Measurements from ENCODE around the gene ZNF438. TPM values are rescaled to one million over a fixed set of nuclear protein-coding genes. Genes with fewer than 3 reads are reported as not detected.

The ZNF438 gene
- total RNA-seq, 2 donors from 2014 or later = 2.7 to 4.3 TPM

DNA sequence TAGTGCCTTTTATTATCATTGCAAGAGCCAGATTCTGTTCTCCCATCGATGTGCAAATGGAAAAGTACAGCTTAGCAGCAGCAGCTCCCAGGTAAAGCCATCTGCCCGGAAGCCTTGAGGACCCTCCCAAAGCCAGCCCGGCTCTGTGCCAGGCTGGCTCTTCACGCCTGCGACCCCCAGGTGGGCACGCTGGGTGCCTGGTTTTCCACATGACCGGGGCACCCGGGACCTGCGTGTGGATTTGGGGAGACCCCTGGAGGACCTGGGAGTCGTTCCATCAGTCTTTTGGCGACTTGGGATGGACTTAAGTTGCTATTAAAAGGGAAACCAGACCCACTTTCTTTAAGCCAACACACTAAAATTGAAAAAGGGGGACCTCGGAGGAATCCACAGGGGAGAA is 196.5 kb downstream of the ZNF438 start:
- Histone ChIP-seq H3K4me3 (no peak overlapping the region), H3K4me1 (no peaks in the 10 kb centered on the region), H3K27me3 (no peaks in the 10 kb centered on the region), H3K9me3 (no peaks in the 10 kb centered on the region), H3K36me3 (no peaks in the 10 kb centered on the region), H3K27ac (no peak overlapping the region), H3K9ac (ENCODE audit: low read depth in 2 of 2, low read length in 2 of 2) (no peak overlapping the region)
- intact Hi-C loops (cut with DNase I) = no loop called here
- TF ChIP-seq, protein P1, sequence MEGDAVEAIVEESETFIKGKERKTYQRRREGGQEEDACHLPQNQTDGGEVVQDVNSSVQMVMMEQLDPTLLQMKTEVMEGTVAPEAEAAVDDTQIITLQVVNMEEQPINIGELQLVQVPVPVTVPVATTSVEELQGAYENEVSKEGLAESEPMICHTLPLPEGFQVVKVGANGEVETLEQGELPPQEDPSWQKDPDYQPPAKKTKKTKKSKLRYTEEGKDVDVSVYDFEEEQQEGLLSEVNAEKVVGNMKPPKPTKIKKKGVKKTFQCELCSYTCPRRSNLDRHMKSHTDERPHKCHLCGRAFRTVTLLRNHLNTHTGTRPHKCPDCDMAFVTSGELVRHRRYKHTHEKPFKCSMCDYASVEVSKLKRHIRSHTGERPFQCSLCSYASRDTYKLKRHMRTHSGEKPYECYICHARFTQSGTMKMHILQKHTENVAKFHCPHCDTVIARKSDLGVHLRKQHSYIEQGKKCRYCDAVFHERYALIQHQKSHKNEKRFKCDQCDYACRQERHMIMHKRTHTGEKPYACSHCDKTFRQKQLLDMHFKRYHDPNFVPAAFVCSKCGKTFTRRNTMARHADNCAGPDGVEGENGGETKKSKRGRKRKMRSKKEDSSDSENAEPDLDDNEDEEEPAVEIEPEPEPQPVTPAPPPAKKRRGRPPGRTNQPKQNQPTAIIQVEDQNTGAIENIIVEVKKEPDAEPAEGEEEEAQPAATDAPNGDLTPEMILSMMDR (IDR thresholded peaks at IDR 0.05) = no peak
- DNase-seq = no peak

DNA sequence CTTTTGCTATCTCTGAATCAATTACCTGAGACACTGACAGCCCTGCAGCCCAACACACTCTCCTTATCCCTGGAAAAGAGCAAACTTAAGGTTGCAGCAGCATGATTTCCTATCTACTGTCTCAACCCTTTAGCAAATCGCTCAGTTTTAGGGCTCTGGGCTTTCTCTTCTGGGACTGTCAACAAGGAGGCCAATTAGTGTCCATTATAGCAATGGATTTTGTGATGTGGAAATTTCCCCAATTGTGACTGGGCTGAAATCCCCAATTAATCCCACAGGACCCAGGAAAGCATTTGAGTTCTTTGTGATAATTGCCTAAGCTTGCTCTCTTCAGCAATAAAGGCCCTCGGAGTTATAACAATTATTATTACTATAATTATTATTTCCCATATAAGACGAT is 197.0 kb downstream of the ZNF438 start:
- Histone ChIP-seq H3K27ac (no peak overlapping the region), H3K4me3 (no peak overlapping the region), H3K27me3 (no peaks in the 10 kb centered on the region), H3K4me1 (no peaks in the 10 kb centered on the region), H3K9ac (ENCODE audit: low read depth in 2 of 2, low read length in 2 of 2) (no peak overlapping the region), H3K36me3 (no peaks in the 10 kb centered on the region), H3K9me3 (no peaks in the 10 kb centered on the region)
- intact Hi-C loops (cut with DNase I) = no loop called here
- TF ChIP-seq, protein P1 (IDR thresholded peaks at IDR 0.05) = no peak
- no peak for DNase-seq

DNA sequence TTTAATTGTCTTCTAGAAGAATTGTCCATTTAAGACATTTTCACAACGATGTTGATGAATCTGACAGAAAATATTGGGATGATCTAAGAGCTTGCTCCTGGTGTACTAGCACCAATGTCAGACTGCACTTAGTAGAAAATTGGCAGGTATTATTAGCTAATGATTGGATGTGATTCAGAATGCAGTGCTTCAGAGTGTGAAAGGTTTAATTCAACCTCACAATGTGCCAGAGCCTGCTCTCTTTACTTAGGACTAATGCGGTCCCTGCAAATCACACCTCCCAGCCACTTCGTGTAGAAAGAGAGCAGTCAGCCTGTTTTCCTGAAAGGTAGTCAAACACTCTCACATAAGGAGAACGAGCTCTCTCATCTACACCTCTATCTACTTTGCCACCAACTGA is 197.5 kb downstream of the ZNF438 start:
- H3K9me3 ChIP-seq = no peaks in the 10 kb centered on the region
- H3K27me3 ChIP-seq = no peaks in the 10 kb centered on the region
- TF ChIP-seq, protein P1 (IDR thresholded peaks at IDR 0.05) = no peak
- intact Hi-C loops (cut with DNase I) = no loop called here
- H3K4me1 ChIP-seq = no peaks in the 10 kb centered on the region
- H3K36me3 ChIP-seq = no peaks in the 10 kb centered on the region
- no peak overlapping the region for H3K4me3 ChIP-seq
- H3K9ac ChIP-seq (ENCODE audit: low read depth in 2 of 2, low read length in 2 of 2) = no peak overlapping the region
- H3K27ac ChIP-seq = no peak overlapping the region
- DNase-seq = no peak

DNA sequence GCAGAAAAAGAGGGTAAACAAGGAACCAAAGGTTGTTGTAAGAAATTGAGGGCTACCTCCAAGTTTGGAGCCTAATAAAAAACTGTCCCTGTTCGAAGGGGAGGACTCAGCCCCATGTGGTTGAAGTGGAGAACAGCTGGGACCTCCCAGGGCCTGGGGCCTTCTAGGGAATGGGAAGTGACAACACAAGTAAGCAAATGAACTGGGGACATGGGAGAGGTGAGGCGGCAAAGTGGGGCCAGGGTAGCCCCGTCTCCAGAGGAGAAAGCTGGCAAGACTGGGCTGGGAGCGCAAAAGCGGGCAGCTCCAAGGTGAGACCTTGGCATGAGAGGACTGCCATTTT is 198.1 kb downstream of the ZNF438 start:
- no peaks in the 10 kb centered on the region for H3K4me1 ChIP-seq
- H3K4me3 ChIP-seq = no peak overlapping the region
- TF ChIP-seq, protein P1 (IDR thresholded peaks at IDR 0.05) = no peak
- H3K9ac ChIP-seq (ENCODE audit: low read depth in 2 of 2, low read length in 2 of 2) = no peak overlapping the region
- DNase-seq = no peak
- no peaks in the 10 kb centered on the region for H3K27me3 ChIP-seq
- intact Hi-C loops (cut with DNase I) = no loop called here
- no peaks in the 10 kb centered on the region for H3K36me3 ChIP-seq
- no peaks in the 10 kb centered on the region for H3K9me3 ChIP-seq
- H3K27ac ChIP-seq = no peak overlapping the region

DNA sequence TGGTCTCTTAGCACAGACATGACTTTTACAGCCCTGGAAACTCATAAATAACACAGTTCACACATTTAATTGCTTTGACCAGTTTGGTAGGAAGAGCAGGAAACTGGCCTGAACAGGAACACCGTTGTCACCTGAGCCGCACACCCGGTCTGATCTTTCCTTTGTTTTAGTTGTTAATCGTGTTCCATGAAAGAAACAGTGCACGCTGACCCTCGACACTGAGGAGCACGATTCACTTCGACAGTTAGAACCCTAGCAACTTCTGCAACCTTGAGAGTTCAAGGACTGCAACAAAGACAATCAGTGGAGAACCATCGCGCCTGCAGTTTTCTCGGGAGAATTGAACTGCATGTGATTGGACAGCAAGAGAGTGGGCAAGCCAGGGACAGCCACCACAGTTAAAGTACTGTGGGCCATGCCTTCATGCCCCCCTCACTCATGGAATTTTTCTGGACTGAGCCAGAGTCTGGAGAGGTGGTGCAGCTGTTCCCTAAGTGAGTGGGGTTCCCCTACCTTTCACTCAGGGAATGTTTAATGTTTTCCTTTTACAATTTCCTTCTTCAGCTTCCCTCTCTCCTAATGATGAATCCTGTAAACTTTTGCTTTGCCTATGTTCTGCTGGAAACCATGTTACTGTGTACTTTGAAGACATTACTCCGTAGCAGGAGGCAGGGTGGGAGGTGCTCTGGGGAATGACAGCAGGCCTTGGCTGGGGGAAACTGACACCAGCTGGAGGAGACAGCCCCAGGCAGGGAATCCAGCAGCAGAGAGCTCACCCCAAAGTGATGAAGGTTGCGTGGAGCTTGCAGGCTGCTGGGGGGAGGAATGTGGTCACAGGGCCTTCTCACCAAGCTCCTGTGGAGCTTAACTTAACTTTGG is 198.7 kb downstream of the ZNF438 start:
- intact Hi-C loops (cut with DNase I) = no loop called here
- Histone ChIP-seq H3K4me3 (no peak overlapping the region), H3K27ac (no peak overlapping the region), H3K36me3 (no peaks in the 10 kb centered on the region), H3K9ac (ENCODE audit: low read depth in 2 of 2, low read length in 2 of 2) (no peak overlapping the region), H3K4me1 (no peaks in the 10 kb centered on the region), H3K27me3 (no peaks in the 10 kb centered on the region), H3K9me3 (no peaks in the 10 kb centered on the region)
- TF ChIP-seq, protein P1 (IDR thresholded peaks at IDR 0.05) = no peak
- DNase-seq = no peak
